HepG2 (cell line): ENCODE results near the gene ARSB. TPM values are rescaled to one million over a fixed set of nuclear protein-coding genes. Genes with fewer than 3 reads are reported as not detected.

Experiments used
- ARID4A ChIP-seq: sonication (generic); formaldehyde crosslinking; IDR thresholded peaks from 2 replicates; pipeline ENCODE4 v1.5.0; 2020; ENCODE audit warnings: mild to moderate bottlenecking, missing genetic modification reagents, borderline replicate concordance
- ARID5B ChIP-seq: IDR thresholded peaks from 2 replicates; pipeline ENCODE4 v1.4.0; 2020; ENCODE audit warnings: mild to moderate bottlenecking, missing genetic modification reagents
- CEBPB ChIP-seq: IDR thresholded peaks from 2 replicates; pipeline ENCODE4 v1.6.1; 2011; ENCODE audit warnings: low read depth, low read length, improper control_type of control experiment, borderline replicate concordance
- ELF3 ChIP-seq: IDR thresholded peaks from 2 replicates; pipeline ENCODE4 v1.6.1; 2016; ENCODE audit warnings: missing genetic modification reagents, missing compliant biosample characterization
- HMG20A ChIP-seq: IDR thresholded peaks from 2 replicates; pipeline ENCODE4 v1.6.1; 2016; ENCODE audit warnings: borderline replicate concordance
- IRF2 ChIP-seq: IDR thresholded peaks from 2 replicates; pipeline ENCODE4 v1.6.1; 2018; ENCODE audit warnings: missing genetic modification reagents, missing compliant biosample characterization
- KDM5B ChIP-seq: sonication (generic); formaldehyde crosslinking; IDR thresholded peaks from 2 replicates; pipeline ENCODE4 v1.4.0; 2020; ENCODE audit warnings: missing genetic modification reagents, mild to moderate bottlenecking, borderline replicate concordance
- RXRA ChIP-seq: sonication (generic); formaldehyde crosslinking; IDR thresholded peaks from 2 replicates; pipeline ENCODE4 v1.5.1; 2020; ENCODE audit warnings: missing genetic modification reagents
- SALL1 ChIP-seq: sonication (generic); formaldehyde crosslinking; IDR thresholded peaks from 2 replicates; pipeline ENCODE4 v1.8.0; 2022; ENCODE audit warnings: mild to moderate bottlenecking, missing genetic modification reagents
- TCF7 ChIP-seq: sonication (generic); IDR thresholded peaks from 2 replicates; pipeline ENCODE4 v1.6.1; 2016; ENCODE audit warnings: antibody characterized with exemption, low read depth
- ZGPAT ChIP-seq: IDR thresholded peaks from 2 replicates; pipeline ENCODE4 v1.6.1; 2016; ENCODE audit warnings: mild to moderate bottlenecking
- ZNF292 ChIP-seq: sonication (generic); formaldehyde crosslinking; IDR thresholded peaks from 2 replicates; pipeline ENCODE4 v1.8.1; 2022; ENCODE audit warnings: mild to moderate bottlenecking, low read depth, missing genetic modification reagents, borderline replicate concordance
- ZNF362 ChIP-seq: sonication (generic); formaldehyde crosslinking; IDR thresholded peaks from 2 replicates; pipeline ENCODE4 v1.4.0; 2020; ENCODE audit warnings: missing genetic modification reagents, mild to moderate bottlenecking, borderline replicate concordance
- ZSCAN31 ChIP-seq: sonication (generic); formaldehyde crosslinking; IDR thresholded peaks from 2 replicates; pipeline ENCODE4 v1.5.0; 2020; ENCODE audit warnings: low read depth, mild to moderate bottlenecking, missing genetic modification reagents
- ZXDC ChIP-seq: sonication (generic); formaldehyde crosslinking; IDR thresholded peaks from 2 replicates; pipeline ENCODE4 v1.5.0; 2020; ENCODE audit warnings: mild to moderate bottlenecking, missing genetic modification reagents
- polyA plus RNA-seq, 8 experiments: library from polyadenylated mRNA; depleted of rRNA in 3 of 8; stranded (reverse) in 7 of 8; unstranded in 1 of 8; fragments of >200 nt; fragmentation: Illumina TruSeq in 4 of 8; extraction: Trizol in 4 of 8; gene quantifications; 2 replicates each; pipeline versions ENCODE4 v1.2.1 to v1.2.3, GENCODE V29; 2011 to 2016; ENCODE audit warnings: low read depth in 4 of 8, missing spikeins in 1 of 8, mixed read lengths in 1 of 8; ENCODE audit not compliant: insufficient read depth in 1 of 8
- total RNA-seq, 5 experiments: library from RNA; depleted of rRNA; stranded (reverse); fragments of >200 nt; fragmentation: Illumina TruSeq; extraction: Trizol; gene quantifications; 2 replicates each; pipeline ENCODE4 v1.2.3, GENCODE V29; 2016; ENCODE audit warnings: low read depth in 1 of 5

Gene ARSB
- total and polyA plus RNA-seq, 2 of the 13 experiments (the other 11 are each of a cell fraction or from before 2014, with no cell fraction given) = 52.6 to 66.4 TPM

- TF ChIP-seq ARID5B (CRISPR knock-in tag) = peak; percentile 40; the same call in 1 of the 2 replicates
- TF ChIP-seq SALL1 = peak; percentile 27
- peak; percentile 12; the same call in 1 of the 2 replicates for TF ChIP-seq HMG20A
- 0 out of 2 replicates have a peak, but pooled peaks have one; percentile 39 for TF ChIP-seq ARID4A
- peak; percentile 44; the same call in 1 of the 2 replicates for TF ChIP-seq ELF3 (CRISPR knock-in tag)
- peak; percentile 62; the same call in 1 of the 2 replicates for TF ChIP-seq TCF7
- TF ChIP-seq ZNF362 (CRISPR knock-in tag) = peak; percentile 28; the same call in 1 of the 2 replicates
- TF ChIP-seq ZXDC (CRISPR knock-in tag) = 0 out of 2 replicates have a peak, but pooled peaks have one; percentile 29
- TF ChIP-seq RXRA (CRISPR knock-in tag) = peak; percentile 48; the same call in 1 of the 2 replicates
- peak; percentile 46; the same call in 1 of the 2 replicates for TF ChIP-seq KDM5B (CRISPR knock-in tag)
- peak; percentile 68; the same call in 1 of the 2 replicates for TF ChIP-seq ZGPAT (CRISPR knock-in tag)
- TF ChIP-seq IRF2 (CRISPR knock-in tag) = 0 out of 2 replicates have a peak, but pooled peaks have one; percentile 10
- TF ChIP-seq ZSCAN31 = 0 out of 2 replicates have a peak, but pooled peaks have one; percentile 19
- TF ChIP-seq CEBPB = peak; percentile 33; the same call in 1 of the 2 replicates
- peak; percentile 54; the same call in 1 of the 2 replicates for TF ChIP-seq ZNF292 (CRISPR knock-in tag)
Observed at GRCh38 chr5:78983194-78983593, 1.9 kb downstream of the ARSB start (continued).
